ENCODE data around the gene SEC61A1.

Gene SEC61A1

GRCh38 chr3:128011140-128011539, 41.1 kb upstream of the SEC61A1 start:
- Histone ChIP-seq H3K4me3 (replicated peaks; ENCODE audit: low read depth, low read length) (no peak overlapping the region), H3K27me3 (replicated peaks; ENCODE audit: control insufficient read depth, insufficient read depth, low read length) (no peaks in the 10 kb centered on the region; the same call in 1 of the 2 replicates), H3K36me3 (ENCODE audit: control insufficient read depth, insufficient read depth, low read length) (no peaks in the 10 kb centered on the region)
- peak; percentile 53 for TF ChIP-seq CTCF (IDR thresholded peaks at IDR 0.05; ENCODE audit: insufficient read depth, low read length, poor library complexity, severe bottlenecking)
- no peak for DNase-seq (ENCODE audit: extremely low read depth, insufficient read length)

GRCh38 chr3:128012050-128012449, 40.2 kb upstream of the SEC61A1 start:
- TF ChIP-seq CTCF (IDR thresholded peaks at IDR 0.05; ENCODE audit: insufficient read depth, low read length, poor library complexity, severe bottlenecking) = no peak
- Histone ChIP-seq H3K27me3 (replicated peaks; ENCODE audit: control insufficient read depth, insufficient read depth, low read length) (no peaks in the 10 kb centered on the region; the same call in 1 of the 2 replicates), H3K4me3 (replicated peaks; ENCODE audit: low read depth, low read length) (no peak overlapping the region), H3K36me3 (ENCODE audit: control insufficient read depth, insufficient read depth, low read length) (no peaks in the 10 kb centered on the region)
- DNase-seq (ENCODE audit: extremely low read depth, insufficient read length) = no peak

- H3K4me3 ChIP-seq (replicated peaks; ENCODE audit: low read depth, low read length) = no peak overlapping the region
- TF ChIP-seq CTCF (IDR thresholded peaks at IDR 0.05; ENCODE audit: insufficient read depth, low read length, poor library complexity, severe bottlenecking) = no peak
- no peaks in the 10 kb centered on the region for H3K36me3 ChIP-seq (ENCODE audit: control insufficient read depth, insufficient read depth, low read length)
- no peak for DNase-seq (ENCODE audit: extremely low read depth, insufficient read length)
- H3K27me3 ChIP-seq (replicated peaks; ENCODE audit: control insufficient read depth, insufficient read depth, low read length) = no peaks in the 10 kb centered on the region; the same call in 1 of the 2 replicates
These were observed 37.7 kb upstream of the SEC61A1 start for GRCh38 chr3:128014548-128014947.

GRCh38 chr3:128016502-128016901, 35.7 kb upstream of the SEC61A1 start:
- TF ChIP-seq CTCF (IDR thresholded peaks at IDR 0.05; ENCODE audit: insufficient read depth, low read length, poor library complexity, severe bottlenecking) = no peak

GRCh38 chr3:128021768-128022372, 30.4 kb upstream of the SEC61A1 start:
- Histone ChIP-seq H3K27me3 (replicated peaks; ENCODE audit: control insufficient read depth, insufficient read depth, low read length) (no peaks in the 10 kb centered on the region; the same call in 1 of the 2 replicates), H3K36me3 (ENCODE audit: control insufficient read depth, insufficient read depth, low read length) (no peaks in the 10 kb centered on the region), H3K4me3 (replicated peaks; ENCODE audit: low read depth, low read length) (no peak overlapping the region)
- no peak for TF ChIP-seq CTCF (IDR thresholded peaks at IDR 0.05; ENCODE audit: insufficient read depth, low read length, poor library complexity, severe bottlenecking)
- no peak for DNase-seq (ENCODE audit: extremely low read depth, insufficient read length)

More at GRCh38 chr3:128016502-128016901, 35.7 kb upstream of the SEC61A1 start:
- H3K4me3 ChIP-seq (replicated peaks; ENCODE audit: low read depth, low read length) = no peak overlapping the region
- no peaks in the 10 kb centered on the region for H3K36me3 ChIP-seq (ENCODE audit: control insufficient read depth, insufficient read depth, low read length)
- no peak for DNase-seq (ENCODE audit: extremely low read depth, insufficient read length)
- no peaks in the 10 kb centered on the region; the same call in 1 of the 2 replicates for H3K27me3 ChIP-seq (replicated peaks; ENCODE audit: control insufficient read depth, insufficient read depth, low read length)

- Histone ChIP-seq H3K4me3 (replicated peaks; ENCODE audit: low read depth, low read length) (no peak overlapping the region), H3K27me3 (replicated peaks; ENCODE audit: control insufficient read depth, insufficient read depth, low read length) (no peaks in the 10 kb centered on the region), H3K36me3 (ENCODE audit: control insufficient read depth, insufficient read depth, low read length) (no peaks in the 10 kb centered on the region)
- no peak for DNase-seq (ENCODE audit: extremely low read depth, insufficient read length)
- TF ChIP-seq CTCF (IDR thresholded peaks at IDR 0.05; ENCODE audit: insufficient read depth, low read length, poor library complexity, severe bottlenecking) = no peak
These were observed 19.1 kb upstream of the SEC61A1 start for GRCh38 chr3:128033102-128033501.
